Common myeloid progenitor, CD34-positive (primary cell): Measurements from ENCODE around the gene CRAT.
A peak's percentile ranks its signal among the peaks of the same experiment; 100 is the strongest.

Experiments
- CTCF ChIA-PET: fragments of 350-600 bp; sonication (Branson Sonifier 250); formaldehyde crosslinking; loops from one replicate; lab custom pipeline; 2021; ENCODE audit warnings: antibody characterized with exemption; lab: Charles Lee
- POLR2A ChIA-PET: fragments of 350-600 bp; sonication (Branson Sonifier 250); formaldehyde crosslinking; loops from one replicate; lab custom pipeline; 2021; ENCODE audit warnings: antibody characterized with exemption; lab: Charles Lee
- DNase-seq, 3 donors: peaks; one replicate each; pipeline versions ENCODE4 v3.0.0 to v3.0.0-alpha.2; 2013
- H3K27ac ChIP-seq, 2 experiments: 1 replicate in 1 of 2; 2 replicates in 1 of 2; pipeline ENCODE4 v1.7.0; 2013; ENCODE audit warnings: inconsistent platforms in 2 of 2, low read length in 2 of 2, mild to moderate bottlenecking in 2 of 2, low read depth in 1 of 2, moderate library complexity in 1 of 2; ENCODE audit not compliant: severe bottlenecking in 2 of 2, insufficient read depth in 1 of 2, poor library complexity in 1 of 2
- H3K27me3 ChIP-seq, 5 experiments: replicated peaks in 2 of 5; 1 replicate in 3 of 5; 2 replicates in 2 of 5; pipeline versions ENCODE4 v1.6.1 to v1.7.0; 2013; ENCODE audit warnings: low read length in 4 of 5, mild to moderate bottlenecking in 2 of 5, moderate library complexity in 2 of 5, inconsistent platforms in 1 of 5; ENCODE audit not compliant: insufficient read depth in 5 of 5, control insufficient read depth in 4 of 5
- H3K36me3 ChIP-seq, 4 experiments: 1 replicate in 2 of 4; 2 replicates in 2 of 4; pipeline versions ENCODE4 v1.6.1 to v1.7.0; 2013; ENCODE audit warnings: low read length in 3 of 4, control low read depth in 1 of 4, mild to moderate bottlenecking in 1 of 4; ENCODE audit not compliant: control insufficient read depth in 4 of 4, insufficient read depth in 4 of 4
- H3K4me1 ChIP-seq, 4 experiments: 1 replicate in 3 of 4; 2 replicates in 1 of 4; pipeline versions ENCODE4 v1.6.1 to v1.7.1; 2013; ENCODE audit warnings: low read length in 3 of 4, mild to moderate bottlenecking in 3 of 4, control low read depth in 1 of 4, inconsistent platforms in 1 of 4, moderate library complexity in 1 of 4; ENCODE audit not compliant: control insufficient read depth in 4 of 4, insufficient read depth in 4 of 4; ENCODE audit errors: control extremely low read depth in 1 of 4
- H3K4me3 ChIP-seq, 7 experiments: 1 replicate in 4 of 7; 2 replicates in 3 of 7; pipeline versions ENCODE4 v1.5.1 to v1.7.0; 2013; ENCODE audit warnings: mild to moderate bottlenecking in 7 of 7, low read length in 6 of 7, moderate library complexity in 6 of 7, inconsistent platforms in 2 of 7, low read depth in 2 of 7, control low read depth in 1 of 7; ENCODE audit not compliant: insufficient read depth in 4 of 7, control insufficient read depth in 1 of 7; ENCODE audit errors: extremely low read depth in 1 of 7
- H3K9me3 ChIP-seq, 5 experiments: 1 replicate in 4 of 5; 2 replicates in 1 of 5; pipeline versions ENCODE4 v1.6.1 to v1.7.1; 2013; ENCODE audit warnings: low read length in 4 of 5, mild to moderate bottlenecking in 2 of 5, inconsistent platforms in 1 of 5, low read depth in 1 of 5, moderate library complexity in 1 of 5; ENCODE audit not compliant: control insufficient read depth in 4 of 5, insufficient read depth in 2 of 5; ENCODE audit errors: control extremely low read depth in 1 of 5
- WGBS: methylation state at CpG from one replicate; pipeline ENCODE4 v1.1.5; 2013; ENCODE audit not compliant: insufficient coverage; 5-methylcytosine and 5-hydroxymethylcytosine counted together

The CRAT gene

DNA sequence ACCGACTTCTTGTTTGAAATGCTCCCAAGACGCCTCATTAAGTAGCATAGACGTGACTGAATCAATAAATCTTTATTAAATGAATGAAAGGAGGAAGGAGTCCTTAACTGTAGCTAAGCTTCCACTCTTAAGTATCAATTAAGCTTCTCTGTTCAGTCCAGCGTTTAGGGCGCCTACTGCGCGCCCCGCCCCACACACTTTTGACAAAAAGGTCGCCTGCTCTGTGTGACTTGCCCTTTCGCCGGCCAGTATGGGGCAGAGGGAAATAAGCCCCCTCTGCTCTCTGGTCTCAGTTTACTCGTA lies 30.3 kb downstream of the CRAT start:
- DNase-seq: no peak
- peak overlapping the region; percentile 62 to 94 (median 83) for H3K4me3 ChIP-seq
- peak overlapping the region in 1 of 2 experiments; percentile 69 for H3K27ac ChIP-seq
- peaks cover 2 to 26% (median 21%) of the 10 kb centered on the region in 4 experiments for H3K4me1 ChIP-seq
- 8% methylated on average over 10 of the region's 12 CpGs for WGBS
- ChIA-PET CTCF (interaction anchor here (0.6 to 1.6 kb wide), 2 partner anchors 11 to 335 kb away, joined by 3 to 8 read pairs; no protein-coding TSS in a partner anchor), POLR2A (interaction anchor here (0.7 to 2.2 kb wide), 3 partner anchors 10 to 23 kb away, joined by 3 to 9 read pairs (median 3); no protein-coding TSS in a partner anchor)
- no peaks in the 10 kb centered on the region for H3K9me3 ChIP-seq
- no peaks in the 10 kb centered on the region for H3K27me3 ChIP-seq
- H3K36me3 ChIP-seq: peaks cover 6 to 13% (median 9%) of the 10 kb centered on the region in 4 experiments

DNA sequence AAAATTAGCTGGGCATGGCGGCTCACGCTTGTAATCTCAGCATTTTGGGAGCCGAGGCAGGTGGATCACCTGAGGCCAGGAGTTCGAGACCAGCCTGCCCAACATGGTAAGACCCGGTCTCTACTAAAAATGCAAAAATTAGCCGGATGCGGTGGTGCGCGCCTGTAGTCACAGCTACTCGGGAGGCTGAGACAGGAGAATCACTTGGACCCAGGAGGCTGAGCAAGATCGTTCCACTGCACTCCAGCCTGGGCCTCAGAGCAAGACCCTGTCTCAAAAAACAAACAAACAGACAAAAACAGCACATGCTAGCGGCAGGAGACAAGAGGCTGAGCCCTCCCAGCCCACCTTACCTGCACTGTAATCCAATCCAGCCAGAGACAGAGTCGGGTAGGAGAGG lies 30.8 kb downstream of the CRAT start:
- DNase-seq: no peak
- H3K4me3 ChIP-seq: peak overlapping the region in 6 of 7 experiments; percentile 70 to 94 (median 84)
- 95% methylated on average over 11 of the region's 13 CpGs for WGBS
- ChIA-PET CTCF (interaction anchor here (0.6 kb wide), 1 partner anchor 335 kb away, joined by 3 read pairs; no protein-coding TSS in a partner anchor), POLR2A (interaction anchor here (1.2 to 2.2 kb wide), 2 partner anchors 9 to 10 kb away, joined by 3 to 9 read pairs; no protein-coding TSS in a partner anchor)
- H3K36me3 ChIP-seq: peaks cover 5 to 10% (median 6%) of the 10 kb centered on the region in 4 experiments
- peaks cover 2 to 26% (median 21%) of the 10 kb centered on the region in 4 experiments for H3K4me1 ChIP-seq
- peak overlapping the region in 1 of 2 experiments; percentile 69 for H3K27ac ChIP-seq
- no peaks in the 10 kb centered on the region for H3K27me3 ChIP-seq
- H3K9me3 ChIP-seq: no peaks in the 10 kb centered on the region

DNA sequence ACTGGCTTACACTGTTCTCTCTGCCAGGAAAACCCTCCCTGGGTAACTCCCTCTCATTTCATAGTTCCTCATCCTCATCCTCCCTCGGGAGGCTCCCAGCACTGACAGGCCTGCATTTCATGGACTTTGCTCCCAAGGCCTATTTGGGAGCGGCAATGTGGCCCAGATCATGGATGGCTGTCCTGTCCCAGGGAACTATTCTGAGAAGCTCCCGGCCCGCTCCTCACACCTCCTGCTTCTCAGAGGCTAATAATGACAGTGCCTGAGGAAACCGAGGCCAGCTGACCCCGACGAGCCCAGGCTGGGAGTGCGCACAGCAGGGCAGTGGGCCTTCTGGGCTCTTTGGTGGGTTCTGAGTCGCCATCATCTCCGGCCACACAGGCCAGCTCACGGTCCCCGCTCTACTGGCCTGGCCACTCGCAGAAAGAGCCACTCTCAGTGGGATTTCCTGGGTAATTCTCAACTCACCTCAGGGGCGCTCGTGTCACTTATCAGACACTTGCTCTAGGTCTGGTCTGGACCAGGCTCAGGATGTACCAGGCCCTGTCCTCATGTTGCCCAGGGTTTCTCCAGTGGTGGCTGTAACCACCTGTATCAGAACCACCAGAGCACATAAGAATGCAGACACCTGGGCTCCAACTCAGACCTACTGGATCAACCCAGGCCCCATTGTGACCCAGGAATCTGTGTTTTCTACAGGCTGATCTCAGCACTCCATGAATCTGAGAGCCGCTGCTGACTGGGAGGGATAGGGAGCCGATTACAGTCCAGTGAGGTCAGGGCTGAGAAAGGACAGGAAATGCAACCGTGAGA lies 31.7 kb downstream of the CRAT start:
- no peak for DNase-seq

DNA sequence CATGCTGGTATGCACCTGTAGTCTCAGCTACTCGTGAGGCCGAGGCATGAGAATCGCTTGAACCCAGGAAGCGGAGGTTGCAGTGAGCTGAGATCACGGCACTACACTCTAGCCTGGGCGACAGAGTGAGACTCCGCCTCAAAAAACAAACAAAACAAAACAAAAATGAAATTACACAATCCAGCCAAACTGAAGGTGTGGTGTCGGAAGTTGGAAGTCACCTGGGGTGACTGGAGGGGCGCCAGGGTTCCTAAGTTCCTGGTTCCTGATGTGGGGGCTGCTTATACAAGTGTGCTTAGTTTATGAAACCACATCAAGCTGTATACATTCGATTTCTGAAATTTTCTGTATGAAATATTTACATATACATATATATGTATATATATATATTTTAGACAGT lies 33.4 kb downstream of the CRAT start:
- H3K9me3 ChIP-seq: no peaks in the 10 kb centered on the region
- H3K4me1 ChIP-seq: peaks cover 2 to 22% (median 20%) of the 10 kb centered on the region in 4 experiments
- no peak for DNase-seq
- ChIA-PET CTCF (no interaction called here), POLR2A (no interaction called here)
- H3K27me3 ChIP-seq: no peaks in the 10 kb centered on the region
- WGBS: 90% methylated on average over 2 of the region's 10 CpGs
- H3K36me3 ChIP-seq: no peaks in the 10 kb centered on the region
- no peak overlapping the region for H3K27ac ChIP-seq
- H3K4me3 ChIP-seq: no peak overlapping the region

More for the DNA sequence above, 31.7 kb downstream of the CRAT start:
- Histone ChIP-seq H3K4me3 (no peak overlapping the region), H3K4me1 (peaks cover 2 to 26% (median 21%) of the 10 kb centered on the region in 4 experiments), H3K27me3 (no peaks in the 10 kb centered on the region), H3K27ac (no peak overlapping the region), H3K9me3 (no peaks in the 10 kb centered on the region), H3K36me3 (peaks cover 0 to 4% (median 0%) of the 10 kb centered on the region in 4 experiments)
- WGBS: 92% methylated on average over 18 of the region's 18 CpGs
- ChIA-PET CTCF (interaction anchor here (0.7 kb wide), 1 partner anchor 10 kb away, joined by 3 read pairs; no protein-coding TSS in a partner anchor), POLR2A (no interaction called here)

DNA sequence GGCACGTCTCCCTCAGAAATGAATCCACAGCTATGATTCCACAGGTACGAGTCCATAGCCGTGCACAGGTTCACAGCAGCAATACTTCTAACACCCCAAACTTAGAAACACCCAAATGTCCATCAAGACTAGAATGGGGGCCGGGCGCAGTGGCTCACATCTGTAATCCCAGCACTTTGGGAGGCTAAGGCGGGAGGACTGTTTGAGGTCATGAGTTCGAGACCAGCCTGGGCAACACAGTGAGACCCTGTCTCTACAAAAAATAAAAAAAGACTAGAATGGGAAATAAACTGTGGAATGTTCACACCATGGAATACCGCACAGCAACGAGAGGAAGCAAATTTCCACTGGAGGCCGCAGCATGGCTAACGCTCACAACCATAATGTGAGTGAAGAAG lies 34.0 kb downstream of the CRAT start:
- ChIA-PET POLR2A (no interaction called here), CTCF (no interaction called here)
- H3K27ac ChIP-seq: no peak overlapping the region
- no peaks in the 10 kb centered on the region for H3K9me3 ChIP-seq
- DNase-seq: no peak
- no peak overlapping the region for H3K4me3 ChIP-seq
- peaks cover 0 to 22% (median 20%) of the 10 kb centered on the region in 4 experiments for H3K4me1 ChIP-seq
- no peaks in the 10 kb centered on the region for H3K36me3 ChIP-seq
- 96% methylated on average over 9 of the region's 11 CpGs for WGBS
- H3K27me3 ChIP-seq: no peaks in the 10 kb centered on the region

DNA sequence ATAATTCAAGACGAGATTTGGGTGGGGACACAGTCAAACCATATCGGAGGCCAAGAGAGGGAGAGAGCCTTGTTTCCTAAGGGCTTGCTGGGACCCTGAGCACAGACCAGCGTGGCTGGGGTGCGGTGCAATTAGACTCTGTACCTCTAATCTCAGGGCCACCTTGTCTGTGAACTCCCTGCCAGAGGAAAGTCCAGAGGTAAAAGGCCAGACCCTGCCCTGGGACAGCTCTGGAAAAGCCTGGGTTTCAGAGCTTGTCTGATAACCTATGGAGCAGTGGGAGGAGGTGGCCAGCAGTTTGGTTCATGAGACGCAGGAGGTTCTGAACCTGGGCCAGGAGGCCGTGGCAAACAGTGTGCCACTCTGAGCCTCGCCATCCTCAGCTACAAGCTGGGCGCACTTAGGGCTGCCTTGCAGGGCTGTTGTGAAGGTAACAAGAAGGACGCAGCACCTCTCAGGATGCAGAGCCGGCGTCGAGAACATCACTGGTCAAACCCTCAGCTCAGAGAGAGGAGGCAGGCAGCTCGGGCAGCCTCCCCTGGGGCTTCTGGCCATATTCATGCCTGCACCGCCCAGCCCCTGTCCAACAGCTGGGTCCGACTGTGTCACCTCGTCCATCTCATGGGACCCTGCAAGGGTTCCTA lies 34.5 kb downstream of the CRAT start:
- WGBS: 97% methylated on average over 16 of the region's 16 CpGs

More for the DNA sequence above, 34.5 kb downstream of the CRAT start:
- no peaks in the 10 kb centered on the region for H3K27me3 ChIP-seq
- no peak for DNase-seq
- no peak overlapping the region for H3K27ac ChIP-seq
- ChIA-PET POLR2A (no interaction called here), CTCF (no interaction called here)
- H3K9me3 ChIP-seq: no peaks in the 10 kb centered on the region
- peaks cover 0 to 23% (median 22%) of the 10 kb centered on the region in 4 experiments for H3K4me1 ChIP-seq
- H3K4me3 ChIP-seq: no peak overlapping the region
- H3K36me3 ChIP-seq: peaks cover 0 to 5% (median under 1%) of the 10 kb centered on the region in 4 experiments
